ENCODE results near the gene FAM43A.

Gene FAM43A

GRCh38 chr3:194675680-194676079, 10.0 kb upstream of the FAM43A start:
- no peak for DNase-seq (ENCODE audit: low read depth in 2 of 2)

- DNase-seq (ENCODE audit: low read depth in 2 of 2), result no peak
These were observed 9.2 kb upstream of the FAM43A start for GRCh38 chr3:194676471-194676870.

GRCh38 chr3:194680888-194681615, 4.6 kb upstream of the FAM43A start:
- DNase-seq (ENCODE audit: low read depth in 2 of 2), result no peak

GRCh38 chr3:194682189-194682693, 3.4 kb upstream of the FAM43A start:
- DNase-seq (ENCODE audit: low read depth in 2 of 2), result no peak

- DNase-seq (ENCODE audit: low read depth in 2 of 2), result peak; percentile 45 to 64
These were observed 2.9 kb upstream of the FAM43A start for GRCh38 chr3:194682694-194683310.

- no peak for DNase-seq (ENCODE audit: low read depth in 2 of 2)
These were observed 2.3 kb upstream of the FAM43A start for GRCh38 chr3:194683380-194683779.

- no peak for DNase-seq (ENCODE audit: low read depth in 2 of 2)
These were observed 492 bp upstream of the FAM43A start for GRCh38 chr3:194685065-194685717.

- no peak for DNase-seq (ENCODE audit: low read depth in 2 of 2)
These were observed 732 bp downstream of the FAM43A start for GRCh38 chr3:194686414-194686815.

- DNase-seq (ENCODE audit: low read depth in 2 of 2), result peak in 1 of 2 experiments; percentile 15
These were observed 1.3 kb downstream of the FAM43A start for GRCh38 chr3:194686816-194687637.

GRCh38 chr3:194687638-194688199, 2.0 kb downstream of the FAM43A start:
- peak; percentile 51 to 75 for DNase-seq (ENCODE audit: low read depth in 2 of 2)

GRCh38 chr3:194688200-194688740, 2.6 kb downstream of the FAM43A start:
- peak in 1 of 2 experiments; percentile 6 for DNase-seq (ENCODE audit: low read depth in 2 of 2)

- no peak for DNase-seq (ENCODE audit: low read depth in 2 of 2)
These were observed 3.3 kb downstream of the FAM43A start for GRCh38 chr3:194688946-194689345.

GRCh38 chr3:194689493-194689944, 3.8 kb downstream of the FAM43A start:
- peak in 1 of 2 experiments; percentile 6 for DNase-seq (ENCODE audit: low read depth in 2 of 2)

GRCh38 chr3:194690501-194691372, 5.1 kb downstream of the FAM43A start:
- no peak for DNase-seq (ENCODE audit: low read depth in 2 of 2)

- no peak for DNase-seq (ENCODE audit: low read depth in 2 of 2)
These were observed 6.0 kb downstream of the FAM43A start for GRCh38 chr3:194691481-194692283.

GRCh38 chr3:194696702-194697101, 11.0 kb downstream of the FAM43A start:
- DNase-seq (ENCODE audit: low read depth in 2 of 2), result no peak

- DNase-seq (ENCODE audit: low read depth in 2 of 2), result no peak
These were observed 16.9 kb downstream of the FAM43A start for GRCh38 chr3:194702545-194702944.

- DNase-seq (ENCODE audit: low read depth in 2 of 2), result no peak
These were observed 19.5 kb downstream of the FAM43A start for GRCh38 chr3:194705227-194705626.

GRCh38 chr3:194705761-194706160, 20.1 kb downstream of the FAM43A start:
- no peak for DNase-seq (ENCODE audit: low read depth in 2 of 2)
